Measurements from ENCODE around the gene ATP2B2. TPM values are rescaled to one million over a fixed set of nuclear protein-coding genes. Genes with fewer than 3 reads are reported as not detected.

Gene ATP2B2
- total and polyA plus RNA-seq, 10 of the 15 experiments (the other 5 are each of a cell fraction or from before 2014, with no cell fraction given), result 0.04 TPM; not detected in 9

- FAIRE-seq (no peak), ATAC-seq (no peak), DNase-seq (ENCODE audit: low read depth, low spot score) (no peak)
- TF ChIP-seq MEF2B (IDR thresholded peaks at IDR 0.05; ENCODE audit: partially characterized antibody, poor library complexity, severe bottlenecking) (no peak), IKZF2 (IDR thresholded peaks at IDR 0.05) (no peak), NFYA (IDR thresholded peaks at IDR 0.05; ENCODE audit: borderline replicate concordance, low read depth, low read length) (no peak), PAX8 (IDR thresholded peaks at IDR 0.05) (no peak), IRF4 (IDR thresholded peaks at IDR 0.05; ENCODE audit: low read depth, low read length) (no peak), TBL1XR1 (IDR thresholded peaks at IDR 0.05; ENCODE audit: low read depth, low read length) (no peak), SP1 (IDR thresholded peaks at IDR 0.05; ENCODE audit: low read depth, low read length) (no peak), TCF3 (IDR thresholded peaks at IDR 0.05; ENCODE audit: borderline replicate concordance, insufficient read depth, low read depth, low read length) (no peak), EGR1 (IDR thresholded peaks at IDR 0.05; ENCODE audit: borderline replicate concordance in 1 of 2, low read depth in 2 of 2, low read length in 2 of 2) (no peak), ETV6 (conservative IDR thresholded peaks at IDR 0.05 in 1 of 2, IDR thresholded peaks at IDR 0.05 in 1 of 2; ENCODE audit: borderline replicate concordance in 1 of 2, low read depth in 1 of 2) (no peak), CBX5 (IDR thresholded peaks at IDR 0.05; ENCODE audit: low read depth) (no peak), EZH2 (IDR thresholded peaks at IDR 0.05; ENCODE audit: borderline replicate concordance, control insufficient read depth, low read depth, low read length) (no peak), ZBED1 (IDR thresholded peaks at IDR 0.05; ENCODE audit: borderline replicate concordance) (no peak), ZBTB40 (IDR thresholded peaks at IDR 0.05; ENCODE audit: borderline replicate concordance) (no peak), SIX5 (IDR thresholded peaks at IDR 0.05; ENCODE audit: low read depth, low read length, severe bottlenecking) (no peak), ATF3 (IDR thresholded peaks at IDR 0.05; ENCODE audit: borderline replicate concordance, extremely low read depth, low read depth, low read length) (no peak)
- POLR2A ChIA-PET, result no interaction called here
- RAD21 ChIA-PET (ENCODE audit: unreplicated experiment), result no interaction called here
- H3K36me3 ChIP-seq (ENCODE audit: control insufficient read depth in 2 of 2, insufficient read depth in 2 of 2, low read length in 1 of 2), result no peaks in the 10 kb centered on the region
- no peaks in the 10 kb centered on the region for H3K9me3 ChIP-seq (replicated peaks; ENCODE audit: control insufficient read depth, insufficient read depth, low read length)
- WGBS (ENCODE audit: insufficient coverage, insufficient replicate concordance, low lambda C conversion rate, missing lambda C conversion rate), result 61% methylated on average over 12 of the region's 13 CpGs
- in situ Hi-C loops (cut with MboI), result no loop called here
- no peak overlapping the region for H3K27ac ChIP-seq (ENCODE audit: control insufficient read depth, insufficient read depth)
- no TSS peak for BruUV-seq (replicated peaks)
- H3K4me3 ChIP-seq, result no peak overlapping the region
- intact Hi-C loops (cut with micrococcal nuclease; ENCODE audit: unreplicated experiment), result no loop called here
- peaks cover 2 to 6% of the 10 kb centered on the region in 2 experiments; a peak in 3 of 4 replicates for H3K27me3 ChIP-seq (replicated peaks in 1 of 2; ENCODE audit: control insufficient read depth in 2 of 2, insufficient read depth in 2 of 2, low read length in 1 of 2)
- no peak overlapping the region for H3K9ac ChIP-seq (ENCODE audit: control insufficient read depth, insufficient read depth, low read length)
- no peaks in the 10 kb centered on the region for H3K79me2 ChIP-seq (ENCODE audit: control insufficient read depth, insufficient read depth, low read length)
- SMC1A ChIA-PET (ENCODE audit: uncharacterized antibody, unreplicated experiment), result no interaction called here
- no peaks in the 10 kb centered on the region for H4K20me1 ChIP-seq (ENCODE audit: control insufficient read depth, insufficient read depth)
- H3K4me2 ChIP-seq (ENCODE audit: control insufficient read depth, insufficient read depth), result no peak overlapping the region
- CTCF ChIA-PET, result no interaction called here
- H3K4me1 ChIP-seq (ENCODE audit: control insufficient read depth, insufficient read depth, low read length), result no peaks in the 10 kb centered on the region
- H2AFZ ChIP-seq (ENCODE audit: control insufficient read depth, low read depth, low read length), result no peak overlapping the region
Observed at GRCh38 chr3:10527295-10528001, 22.1 kb upstream of the ATP2B2 start.
